Stimulated activated CD8-positive, alpha-beta memory T cell treated with anti-CD3 and anti-CD28 coated beads, Interleukin-4, amount 100 ng/mL, for 4 hours (primary cell): ENCODE measurements around the gene FARS2.
"Not testable (repeated sequence)": the region's sequence is repeated elsewhere in the genome, so short reads cannot be mapped to it uniquely, and the experiment has no call there.

Experiments used
- DNase-seq, 2 donors: peaks; one replicate each; pipeline ENCODE4 v3.0.0-alpha.2; 2020; ENCODE audit warnings: low read depth in 2 of 2, low spot score in 1 of 2

The FARS2 gene

GRCh38 chr6:5622276-5623005 lies 361.1 kb downstream of the FARS2 start:
- DNase-seq, result no peak

GRCh38 chr6:5623769-5624168 lies 362.5 kb downstream of the FARS2 start:
- DNase-seq, result no peak

GRCh38 chr6:5624256-5624655 lies 362.9 kb downstream of the FARS2 start:
- DNase-seq, result no peak

GRCh38 chr6:5626727-5627426 lies 365.6 kb downstream of the FARS2 start:
- no peak for DNase-seq

GRCh38 chr6:5630636-5631035 lies 369.3 kb downstream of the FARS2 start:
- DNase-seq, result no peak

GRCh38 chr6:5632348-5632935 lies 371.1 kb downstream of the FARS2 start:
- no peak for DNase-seq

- DNase-seq, result no peak
Observed at GRCh38 chr6:5634525-5634924, 373.2 kb downstream of the FARS2 start.

GRCh38 chr6:5636210-5637030 lies 375.1 kb downstream of the FARS2 start:
- no peak for DNase-seq

- no peak for DNase-seq
Observed at GRCh38 chr6:5637714-5638113, 376.4 kb downstream of the FARS2 start.

- no peak for DNase-seq
Observed at GRCh38 chr6:5638666-5639065, 377.4 kb downstream of the FARS2 start.

GRCh38 chr6:5639193-5639592 lies 377.9 kb downstream of the FARS2 start:
- no peak for DNase-seq

GRCh38 chr6:5640614-5641013 lies 379.3 kb downstream of the FARS2 start:
- no peak for DNase-seq

GRCh38 chr6:5644523-5645185 lies 383.3 kb downstream of the FARS2 start:
- DNase-seq, result no peak

GRCh38 chr6:5645328-5646290 lies 384.3 kb downstream of the FARS2 start:
- no peak for DNase-seq

- DNase-seq, result no peak
Observed at GRCh38 chr6:5652406-5653137, 391.3 kb downstream of the FARS2 start.

- DNase-seq, result no peak
Observed at GRCh38 chr6:5653801-5654200, 392.5 kb downstream of the FARS2 start.

- DNase-seq, result no peak
Observed at GRCh38 chr6:5656226-5656625, 394.9 kb downstream of the FARS2 start.

GRCh38 chr6:5656695-5657094 lies 395.4 kb downstream of the FARS2 start:
- DNase-seq, result not testable (repeated sequence)
